HG03342 (cell line): ENCODE data around the gene WDR19.
"Not testable (repeated sequence)": the region's sequence is repeated elsewhere in the genome, so short reads cannot be mapped to it uniquely, and the experiment has no call there.

ENCODE experiments used
- ATAC-seq: cut with Tn5 transposase; IDR thresholded peaks from one replicate; pipeline ENCODE4 v1.9.1; 2021; ENCODE audit warnings: mild to moderate bottlenecking, moderate library complexity; ENCODE audit not compliant: unreplicated experiment

The WDR19 gene

GRCh38 chr4:39232100-39232499 is 49.8 kb downstream of the WDR19 start:
- no peak for ATAC-seq

DNA sequence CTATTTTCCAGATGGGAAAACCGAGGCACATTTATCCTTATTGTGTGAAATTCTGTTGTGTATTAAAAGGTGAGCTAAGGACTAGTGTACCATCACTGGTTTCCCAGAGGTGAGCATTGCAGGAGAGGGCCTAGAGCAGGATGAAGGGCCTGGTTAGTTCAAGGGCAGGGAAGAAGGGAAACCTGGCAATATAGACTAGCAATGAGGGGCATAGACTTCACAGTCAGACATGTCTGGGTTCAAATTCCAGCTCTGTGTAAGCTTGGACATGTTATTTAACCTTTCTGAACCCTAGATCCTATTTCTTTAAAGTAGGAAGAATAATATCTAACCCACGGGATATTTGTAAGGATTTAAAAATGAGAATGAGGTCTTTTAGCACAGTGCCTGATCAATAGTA is 50.8 kb downstream of the WDR19 start:
- ATAC-seq: no peak

DNA sequence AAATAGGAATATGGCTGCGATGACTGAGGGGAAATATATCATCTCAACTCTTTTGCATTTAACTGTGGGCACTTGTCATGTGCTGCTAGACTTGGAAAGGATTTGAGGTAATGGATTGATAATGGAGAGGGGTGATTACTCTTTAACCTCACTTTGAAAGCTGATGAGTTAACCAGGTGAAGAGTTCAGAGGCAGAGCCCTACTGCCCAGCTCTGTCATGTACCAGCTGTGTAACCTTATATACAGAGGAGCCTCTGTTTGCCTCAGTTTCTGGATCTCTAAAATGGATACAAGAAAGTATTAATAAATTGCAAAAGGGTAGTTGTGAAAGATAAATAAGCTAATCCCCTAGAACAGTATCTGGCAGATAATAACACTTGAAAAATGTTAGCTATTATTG is 51.5 kb downstream of the WDR19 start:
- no peak for ATAC-seq

GRCh38 chr4:39235021-39235420 is 52.7 kb downstream of the WDR19 start:
- ATAC-seq: no peak

GRCh38 chr4:39235696-39236095 is 53.4 kb downstream of the WDR19 start:
- ATAC-seq: no peak

DNA sequence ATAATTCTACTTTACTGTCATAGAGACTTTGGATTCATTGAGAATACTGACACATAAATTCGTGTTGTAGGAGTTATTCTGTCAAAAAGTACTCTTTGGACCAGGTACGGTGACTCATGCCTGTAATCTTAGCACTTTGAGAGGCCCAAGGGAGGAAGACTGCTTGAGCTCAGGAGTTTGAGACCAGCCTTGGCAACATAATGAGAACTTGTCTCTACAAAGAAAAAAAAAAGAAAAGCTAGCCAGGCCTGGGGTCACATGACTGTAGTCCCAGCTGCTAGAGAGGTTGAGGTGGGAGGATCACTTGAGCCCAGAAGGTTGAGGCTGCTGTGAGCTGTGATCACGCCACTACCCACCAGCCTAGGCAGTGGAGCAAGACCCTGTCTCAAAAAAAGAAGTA is 54.9 kb downstream of the WDR19 start:
- ATAC-seq: no peak

DNA sequence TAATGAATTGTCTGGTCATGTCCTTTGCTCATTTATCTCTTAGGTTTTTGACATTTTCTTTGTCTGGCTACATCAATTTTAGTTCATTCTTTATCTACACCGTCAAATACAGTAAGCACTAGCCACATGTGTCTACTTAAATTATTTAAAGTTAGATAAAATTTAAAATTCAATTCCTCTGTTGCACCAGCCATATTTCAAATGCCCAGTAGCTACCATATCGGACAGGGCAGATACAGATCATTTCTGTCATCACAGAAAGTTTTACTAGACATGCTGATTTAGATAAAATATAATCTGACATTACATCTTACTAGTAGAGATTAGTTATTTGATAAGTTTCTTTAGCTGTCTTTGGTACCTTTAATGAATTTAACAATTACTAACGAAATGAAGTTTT is 61.1 kb downstream of the WDR19 start:
- ATAC-seq: no peak

GRCh38 chr4:39255266-39255665 is 72.9 kb downstream of the WDR19 start:
- ATAC-seq: no peak

GRCh38 chr4:39255871-39256270 is 73.5 kb downstream of the WDR19 start:
- ATAC-seq: no peak

GRCh38 chr4:39256436-39256835 is 74.1 kb downstream of the WDR19 start:
- no peak for ATAC-seq

- no peak for ATAC-seq
Measured at GRCh38 chr4:39259571-39260330, 77.4 kb downstream of the WDR19 start.

DNA sequence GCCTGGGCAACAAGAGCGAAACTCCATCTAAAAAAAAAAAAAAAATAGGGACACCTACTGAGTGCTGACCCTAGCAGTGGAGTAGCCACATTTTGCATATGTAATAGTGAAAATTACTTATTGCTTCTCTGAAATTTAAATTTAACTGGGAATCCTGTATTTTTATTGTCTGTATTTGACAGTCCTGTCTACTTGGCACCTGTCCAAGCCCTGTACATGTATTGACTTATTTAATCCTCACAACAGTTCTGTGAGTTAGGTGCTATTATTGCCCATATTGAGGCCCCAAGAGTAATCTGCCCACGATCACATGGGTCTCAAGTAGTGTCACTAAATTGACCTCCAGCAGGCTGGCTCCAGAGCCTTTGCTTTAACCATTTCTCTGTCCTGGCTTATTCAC is 81.6 kb downstream of the WDR19 start:
- no peak for ATAC-seq

- no peak for ATAC-seq
Measured at GRCh38 chr4:39274503-39274902, 92.2 kb downstream of the WDR19 start.

GRCh38 chr4:39277661-39278060 is 95.3 kb downstream of the WDR19 start:
- ATAC-seq: not testable (repeated sequence)

DNA sequence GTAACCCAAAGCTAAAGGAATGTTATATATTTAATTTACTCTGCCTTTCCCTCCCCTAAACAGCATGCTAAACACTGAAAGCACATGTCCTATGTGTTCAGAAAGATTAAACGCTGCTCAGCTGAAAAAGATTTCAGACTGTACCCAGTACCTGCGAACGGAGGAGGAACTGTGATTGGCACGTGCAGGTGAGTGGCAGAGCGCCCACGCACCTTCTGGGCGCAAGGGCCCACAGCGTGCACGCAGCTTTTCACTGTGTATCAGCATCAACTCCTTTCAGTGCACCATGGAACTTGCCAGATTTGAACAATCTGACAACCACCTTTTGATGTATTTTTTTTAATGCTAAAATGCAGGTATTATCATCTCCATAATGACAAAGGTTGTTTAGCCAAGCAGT is 96.1 kb downstream of the WDR19 start:
- no peak for ATAC-seq

DNA sequence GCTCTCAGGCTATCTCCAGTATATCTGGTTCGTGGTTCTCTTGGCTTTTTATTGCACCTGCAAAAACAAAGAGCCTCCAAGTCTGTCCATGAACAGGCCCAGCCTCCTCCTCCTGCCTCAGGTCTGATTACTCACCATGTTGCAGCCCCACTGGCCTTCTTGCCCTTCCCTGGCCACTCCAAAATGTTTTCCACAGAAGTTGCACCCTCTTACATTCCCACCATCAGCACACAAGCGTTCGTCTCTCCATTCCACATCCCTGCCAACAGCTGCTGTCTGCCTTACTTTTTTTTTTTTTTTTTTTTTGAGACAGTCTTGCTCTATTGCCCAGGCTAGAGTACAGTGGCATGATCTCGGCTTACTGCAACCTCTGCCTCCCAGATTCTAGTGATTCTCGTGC is 97.1 kb downstream of the WDR19 start:
- ATAC-seq: no peak

GRCh38 chr4:39280770-39281169 is 98.4 kb downstream of the WDR19 start:
- ATAC-seq: no peak

- no peak for ATAC-seq
Measured at GRCh38 chr4:39285111-39285795, 102.9 kb downstream of the WDR19 start.

DNA sequence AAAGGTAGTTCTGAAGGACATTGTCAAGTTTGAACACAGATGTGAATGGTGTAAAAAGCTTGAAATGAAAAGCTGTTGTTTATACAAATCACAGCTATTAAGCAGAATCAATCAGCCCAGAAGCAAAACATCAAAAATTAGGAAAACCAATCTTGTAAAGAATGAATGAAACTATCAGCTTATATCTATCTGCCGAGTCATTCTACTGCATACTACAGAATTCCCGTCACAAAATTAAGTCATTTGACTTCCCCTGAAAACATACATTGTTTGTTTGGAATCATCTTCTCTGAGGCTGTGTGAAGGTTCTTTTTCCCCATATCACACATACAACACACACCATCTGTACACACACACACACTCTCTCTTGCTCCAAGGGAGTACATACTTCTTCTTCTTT is 103.5 kb downstream of the WDR19 start:
- ATAC-seq: no peak

DNA sequence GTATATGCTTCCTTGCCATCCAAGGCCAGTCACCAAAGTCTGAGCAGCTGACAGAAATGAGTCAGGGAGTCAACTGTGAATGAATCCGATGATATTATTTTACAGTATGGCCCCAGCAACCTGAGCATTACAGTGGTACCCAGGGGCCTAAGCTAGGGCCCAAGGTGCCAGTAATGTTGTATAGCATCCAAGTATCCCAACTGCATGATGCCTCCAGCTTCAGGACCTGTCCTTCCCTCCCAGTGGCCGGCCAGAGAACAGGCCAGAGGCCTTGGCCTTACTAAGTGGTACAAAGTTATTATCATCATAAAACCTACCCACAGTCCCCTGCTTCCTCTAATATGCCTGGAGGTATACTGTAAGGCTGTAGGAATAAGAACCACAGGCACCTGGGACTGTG is 103.9 kb downstream of the WDR19 start:
- no peak for ATAC-seq

DNA sequence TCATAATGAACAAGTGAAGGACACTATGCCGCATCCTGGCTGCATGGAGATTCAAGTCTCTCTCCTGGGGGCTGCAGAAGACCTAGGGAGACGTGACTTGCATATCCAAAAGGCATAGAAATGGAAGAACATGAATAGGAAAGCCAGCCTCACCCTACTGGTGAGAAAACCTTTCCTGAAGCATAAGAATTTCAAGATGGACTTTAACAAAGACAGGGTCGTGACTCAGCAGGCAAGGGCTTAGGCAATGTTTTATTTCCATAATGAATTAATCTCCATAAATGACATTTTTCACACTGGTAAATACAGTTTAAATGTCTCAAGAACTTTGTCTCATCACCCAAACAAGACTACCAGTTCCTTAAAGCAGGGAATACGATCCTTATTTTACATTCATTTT is 104.9 kb downstream of the WDR19 start:
- ATAC-seq: no peak

- ATAC-seq: no peak
Measured at GRCh38 chr4:39291686-39292085, 109.4 kb downstream of the WDR19 start.

- ATAC-seq: not testable (repeated sequence)
Measured at GRCh38 chr4:39292433-39292832, 110.1 kb downstream of the WDR19 start.
